Prostate gland (tissue), 2 donors: Measurements from ENCODE around the gene MAGI2. TPM values are rescaled to one million over a fixed set of nuclear protein-coding genes. Genes with fewer than 3 reads are reported as not detected.

Source experiments
- DNase-seq: peaks from one replicate; pipeline ENCODE4 v3.0.0-alpha.2; 2019; ENCODE audit warnings: low spot score
- H3K27ac ChIP-seq, 2 donors: fragments of 200-600 bp; sonication (generic); 2 replicates each; pipeline ENCODE4 v1.5.1; 2017 to 2019
- H3K27me3 ChIP-seq: fragments of 200-600 bp; sonication (generic); replicated peaks from 2 replicates; pipeline ENCODE4 v1.5.1; 2019; ENCODE audit not compliant: insufficient read depth
- H3K36me3 ChIP-seq, 2 donors: fragments of 200-600 bp; sonication (generic); 1 replicate in 1 of 2; 2 replicates in 1 of 2; pipeline versions ENCODE4 v1.5.1 to v1.8.1; 2017 to 2019
- H3K4me1 ChIP-seq: fragments of 200-600 bp; sonication (generic); replicated peaks from 2 replicates; pipeline ENCODE4 v1.5.1; 2019
- H3K4me3 ChIP-seq, 2 donors: fragments of 200-600 bp; sonication (generic); 2 replicates each; pipeline ENCODE4 v1.5.1; 2017 to 2019
- H3K9me3 ChIP-seq: fragments of 200-600 bp; sonication (generic); 2 replicates; pipeline ENCODE4 v1.5.1; 2017
- CTCF ChIP-seq, 4 experiments: fragments of 200-600 bp in 2 of 4; fragments of 450-650 bp in 2 of 4; sonication (generic) in 2 of 4; IDR thresholded peaks; 1 replicate in 3 of 4; 2 replicates in 1 of 4; pipeline ENCODE4 v1.5.1; 2016 to 2019; ENCODE audit warnings: antibody characterized with exemption in 4 of 4, mild to moderate bottlenecking in 2 of 4, moderate library complexity in 2 of 4
- POLR2A ChIP-seq: fragments of 450-650 bp; IDR thresholded peaks from one replicate; pipeline ENCODE4 v1.6.1; 2016; ENCODE audit warnings: antibody characterized with exemption, mild to moderate bottlenecking
- POLR2AphosphoS5 ChIP-seq: sonication (generic); formaldehyde crosslinking; IDR thresholded peaks from one replicate; pipeline ENCODE4 v1.6.1; 2017; ENCODE audit warnings: antibody characterized with exemption
- WGBS: methylation state at CpG from one replicate; pipeline ENCODE4 v1.1.5; 2018; 5-methylcytosine and 5-hydroxymethylcytosine counted together
- intact Hi-C: fragments of 100-400 bp; cut with DNase I; formaldehyde crosslinking; loops from one replicate; pipeline ENCODE4 v1.14.2; 2022
- total RNA-seq, 2 donors: library from RNA; depleted of rRNA; stranded (reverse); fragments of >200 nt; gene quantifications; one replicate each; pipeline ENCODE4 v1.1.0, GENCODE V29; 2016

Gene MAGI2
- total RNA-seq, 2 donors from 2014 or later: 27.1 to 31.3 TPM

- DNase-seq: no peak
- Histone ChIP-seq H3K36me3 (no peaks in the 10 kb centered on the region), H3K4me3 (no peak overlapping the region), H3K9me3 (no peaks in the 10 kb centered on the region), H3K27me3 (no peaks in the 10 kb centered on the region), H3K27ac (no peak overlapping the region), H3K4me1 (no peaks in the 10 kb centered on the region)
- TF ChIP-seq POLR2AphosphoS5 (no peak), CTCF (IDR thresholded peaks at IDR 0.05) (no peak), POLR2A (no peak)
- WGBS: 78% methylated on average over 4 of the region's 4 CpGs
- intact Hi-C loops: no loop called here
Measured at GRCh38 chr7:78080811-78081210, 1372.7 kb downstream of the MAGI2 start.

- H3K27me3 ChIP-seq: no peaks in the 10 kb centered on the region
- H3K4me1 ChIP-seq: no peaks in the 10 kb centered on the region
- TF ChIP-seq POLR2AphosphoS5: no peak
- no peak for TF ChIP-seq CTCF (IDR thresholded peaks at IDR 0.05)
- DNase-seq: no peak
- H3K27ac ChIP-seq: no peak overlapping the region
- no peaks in the 10 kb centered on the region for H3K36me3 ChIP-seq
- no peaks in the 10 kb centered on the region for H3K9me3 ChIP-seq
- 71% methylated on average over 2 of the region's 2 CpGs for WGBS
- intact Hi-C loops: no loop called here
- H3K4me3 ChIP-seq: no peak overlapping the region
Measured at GRCh38 chr7:78080241-78080640, 1373.2 kb downstream of the MAGI2 start.

GRCh38 chr7:78074713-78075112, 1378.8 kb downstream of the MAGI2 start:
- intact Hi-C loops: no loop called here
- WGBS: 69% methylated on average over 3 of the region's 3 CpGs
- no peaks in the 10 kb centered on the region for H3K27me3 ChIP-seq
- H3K9me3 ChIP-seq: no peaks in the 10 kb centered on the region
- TF ChIP-seq CTCF (IDR thresholded peaks at IDR 0.05): no peak
- TF ChIP-seq POLR2AphosphoS5: no peak
- no peak for TF ChIP-seq POLR2A
- H3K4me3 ChIP-seq: no peak overlapping the region
- H3K27ac ChIP-seq: no peak overlapping the region
- no peaks in the 10 kb centered on the region for H3K36me3 ChIP-seq
- DNase-seq: no peak
- no peaks in the 10 kb centered on the region for H3K4me1 ChIP-seq

GRCh38 chr7:78073609-78074382, 1379.7 kb downstream of the MAGI2 start:
- Histone ChIP-seq H3K36me3 (no peaks in the 10 kb centered on the region), H3K27ac (no peak overlapping the region), H3K4me3 (no peak overlapping the region), H3K4me1 (no peaks in the 10 kb centered on the region), H3K27me3 (no peaks in the 10 kb centered on the region), H3K9me3 (no peaks in the 10 kb centered on the region)
- 67% methylated on average over 9 of the region's 9 CpGs for WGBS
- no peak for TF ChIP-seq CTCF (IDR thresholded peaks at IDR 0.05)
- TF ChIP-seq POLR2AphosphoS5: no peak
- TF ChIP-seq POLR2A: no peak
- DNase-seq: no peak
- intact Hi-C loops: no loop called here

- no peak for TF ChIP-seq CTCF (IDR thresholded peaks at IDR 0.05)
- TF ChIP-seq POLR2AphosphoS5: no peak
- no peak for TF ChIP-seq POLR2A
Measured at GRCh38 chr7:78072201-78072590, 1381.3 kb downstream of the MAGI2 start.

More at GRCh38 chr7:78072201-78072590, 1381.3 kb downstream of the MAGI2 start:
- no peak overlapping the region for H3K4me3 ChIP-seq
- DNase-seq: no peak
- H3K27ac ChIP-seq: no peak overlapping the region
- H3K4me1 ChIP-seq: no peaks in the 10 kb centered on the region
- intact Hi-C loops: no loop called here
- no peaks in the 10 kb centered on the region for H3K9me3 ChIP-seq
- H3K27me3 ChIP-seq: no peaks in the 10 kb centered on the region
- H3K36me3 ChIP-seq: no peaks in the 10 kb centered on the region
